T-helper 1 cell treated with Interleukin-12 subunit alpha and Interleukin-12 subunit beta and Interleukin-4 antibody, amounts not matched to agents 30 ng/mL and 1 ng/mL, for 36 hours (primary cell): ENCODE results near the gene EPHA5. TPM values are rescaled to one million over a fixed set of nuclear protein-coding genes. Genes with fewer than 3 reads are reported as not detected.
"Not testable (repeated sequence)": the region's sequence is repeated elsewhere in the genome, so short reads cannot be mapped to it uniquely, and the experiment has no call there.

Experiments used
- intact Hi-C: fragments of 100-400 bp; cut with micrococcal nuclease; formaldehyde crosslinking; loops from one replicate; pipeline ENCODE4 v1.15.1; 2024
- total RNA-seq: library from RNA; stranded (reverse); gene quantifications from 2 replicates; pipeline ENCODE4 v1.2.3, GENCODE V29; 2022

The EPHA5 gene
- total RNA-seq, 1 donor from 2014 or later = not detected

- intact Hi-C loops = no loop called here
These were observed 288.6 kb downstream of the EPHA5 start for GRCh38 chr4:65381648-65382047.

DNA sequence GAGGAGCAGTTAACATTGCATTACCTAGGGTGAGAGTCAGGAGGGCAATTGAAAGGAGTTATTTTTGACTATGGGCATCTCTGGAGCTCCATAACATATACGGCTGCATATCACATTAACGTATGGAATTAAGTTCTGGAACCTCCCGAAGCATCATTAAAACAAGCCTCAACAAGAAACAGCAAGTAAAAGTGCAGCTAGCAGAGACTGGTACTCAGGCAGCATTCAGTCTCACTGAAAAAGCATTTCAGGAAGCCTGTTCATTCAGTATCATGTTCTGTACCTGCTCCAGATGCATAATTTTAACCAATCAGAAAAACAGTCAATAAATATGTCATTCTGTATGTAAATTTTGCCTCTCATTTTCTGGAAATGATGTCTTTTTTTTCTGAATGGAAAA is 299.6 kb downstream of the EPHA5 start:
- intact Hi-C loops = no loop called here

- intact Hi-C loops = no loop called here
These were observed 303.0 kb downstream of the EPHA5 start for GRCh38 chr4:65367306-65367705.

DNA sequence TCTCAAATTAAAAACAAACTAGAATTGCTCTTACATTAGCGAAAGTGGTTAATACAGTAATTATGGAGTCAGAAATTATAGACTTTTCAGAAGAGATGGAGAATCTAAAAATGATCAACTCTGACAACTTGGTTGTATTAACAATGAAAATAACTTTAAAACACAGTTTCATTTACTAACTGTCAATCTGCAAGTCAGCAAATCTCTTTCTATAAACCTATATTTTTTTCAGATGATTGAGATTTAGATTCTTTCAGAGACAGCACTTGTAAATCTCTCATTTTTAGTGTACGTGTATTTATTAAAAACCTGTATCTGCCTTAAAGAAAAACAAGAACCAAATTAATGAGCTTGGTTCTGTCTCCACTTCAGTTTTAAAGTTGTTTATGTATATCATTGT is 311.4 kb downstream of the EPHA5 start:
- intact Hi-C loops = no loop called here

DNA sequence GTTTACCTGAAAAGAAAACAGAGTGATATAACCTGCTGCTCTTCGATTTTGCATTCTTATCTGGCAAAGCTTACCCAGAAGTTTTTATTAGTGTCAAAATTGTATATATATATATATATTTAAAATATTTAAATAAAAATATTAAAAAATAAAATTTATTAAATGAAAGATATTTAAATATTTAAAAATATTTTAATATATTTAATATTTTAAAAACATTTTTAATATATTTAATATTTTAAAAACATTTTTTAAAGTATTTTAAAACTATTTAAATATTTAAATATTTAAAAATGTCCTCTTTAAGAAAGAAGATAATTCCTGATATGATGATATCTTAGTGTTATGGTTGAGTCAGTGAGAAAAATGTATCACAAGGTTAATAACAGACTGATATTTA is 317.2 kb downstream of the EPHA5 start:
- intact Hi-C loops = no loop called here

DNA sequence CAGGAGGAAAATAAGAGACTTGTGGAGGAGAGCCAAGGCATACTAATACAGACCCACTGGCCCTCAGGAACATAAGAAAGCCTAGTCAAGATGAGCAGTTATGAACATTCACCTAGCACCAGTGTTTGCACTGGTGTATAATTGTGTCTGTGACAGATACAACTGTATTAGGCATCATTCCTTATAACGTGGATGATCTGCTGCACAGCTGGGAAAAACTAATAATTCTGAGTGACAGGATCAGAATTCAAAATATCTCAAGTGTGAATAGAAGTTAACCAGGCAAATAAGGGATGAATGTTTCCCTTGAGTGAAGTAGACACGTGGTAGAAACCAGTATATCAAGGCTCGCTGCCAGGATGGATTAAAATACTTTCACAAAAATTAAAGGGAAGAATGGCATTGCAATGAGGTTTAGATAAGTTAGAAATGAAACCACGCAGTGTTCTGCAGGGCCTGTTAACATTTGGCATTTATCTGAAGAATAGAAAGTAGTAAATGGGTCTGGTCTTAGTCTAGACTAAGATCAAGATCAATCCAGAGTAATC is 325.9 kb downstream of the EPHA5 start:
- intact Hi-C loops = no loop called here

DNA sequence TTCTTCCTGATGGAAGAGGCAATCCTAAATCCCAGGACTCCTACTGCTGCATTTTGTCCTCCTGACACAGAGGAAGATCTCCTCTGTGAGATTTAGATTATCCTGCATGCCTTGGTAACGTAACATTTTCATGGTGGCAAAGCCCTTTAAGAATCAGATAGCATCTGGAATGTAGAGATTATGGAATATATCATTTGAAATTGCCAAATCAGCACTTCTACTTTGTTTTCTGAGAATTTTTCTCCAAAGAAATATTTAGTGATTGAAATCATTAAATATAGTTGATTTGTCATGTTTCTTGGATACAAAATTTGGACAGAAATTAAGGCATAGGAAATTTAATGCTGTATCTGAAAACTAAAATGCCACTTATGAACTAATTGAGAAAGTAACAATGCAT is 326.9 kb downstream of the EPHA5 start:
- intact Hi-C loops = no loop called here

- intact Hi-C loops = no loop called here
These were observed 328.7 kb downstream of the EPHA5 start for GRCh38 chr4:65341557-65341956.

- intact Hi-C loops = no loop called here
These were observed 329.7 kb downstream of the EPHA5 start for GRCh38 chr4:65340382-65341109.

DNA sequence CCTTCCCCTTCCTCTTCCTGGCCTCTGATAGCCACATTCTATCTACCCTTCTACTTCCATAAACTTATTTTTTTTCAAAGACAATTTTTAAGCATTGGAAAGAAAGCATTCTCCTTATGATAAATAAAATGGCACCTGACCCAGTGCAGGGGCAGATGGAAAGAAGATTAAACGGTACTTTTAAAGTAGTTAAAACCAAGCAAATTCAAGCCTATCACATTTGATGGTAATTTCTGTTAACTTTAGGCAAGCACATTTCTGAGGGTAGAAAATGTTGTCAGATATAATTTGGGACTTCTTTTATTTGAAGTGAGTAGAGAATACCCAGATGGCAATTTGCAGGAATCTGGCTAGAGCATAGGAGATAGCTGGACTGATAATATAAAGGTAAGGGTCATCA is 332.9 kb downstream of the EPHA5 start:
- intact Hi-C loops = no loop called here

- intact Hi-C loops = no loop called here
These were observed 333.8 kb downstream of the EPHA5 start for GRCh38 chr4:65336465-65336864.

GRCh38 chr4:65316534-65316933 is 353.8 kb downstream of the EPHA5 start:
- intact Hi-C loops = no loop called here

DNA sequence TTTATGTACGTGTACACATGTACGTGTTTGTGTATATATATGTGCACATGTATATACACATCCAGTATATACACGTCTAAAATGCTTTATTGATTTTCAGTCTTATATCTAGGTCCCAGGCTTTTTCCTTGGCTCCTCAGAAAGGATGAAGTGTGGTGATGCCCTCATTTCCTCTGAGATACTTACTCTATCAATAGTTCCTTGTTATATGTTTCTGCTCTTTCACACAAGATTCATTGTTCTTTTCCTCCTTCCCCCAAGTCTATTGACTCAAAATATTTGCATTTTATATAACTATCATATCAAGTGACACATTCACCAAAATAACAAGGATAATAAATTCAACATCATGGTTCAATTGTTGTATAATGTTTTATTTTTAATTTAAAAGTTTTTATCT is 359.2 kb downstream of the EPHA5 start:
- intact Hi-C loops = no loop called here

GRCh38 chr4:65310586-65310985 is 359.7 kb downstream of the EPHA5 start:
- intact Hi-C loops = no loop called here

DNA sequence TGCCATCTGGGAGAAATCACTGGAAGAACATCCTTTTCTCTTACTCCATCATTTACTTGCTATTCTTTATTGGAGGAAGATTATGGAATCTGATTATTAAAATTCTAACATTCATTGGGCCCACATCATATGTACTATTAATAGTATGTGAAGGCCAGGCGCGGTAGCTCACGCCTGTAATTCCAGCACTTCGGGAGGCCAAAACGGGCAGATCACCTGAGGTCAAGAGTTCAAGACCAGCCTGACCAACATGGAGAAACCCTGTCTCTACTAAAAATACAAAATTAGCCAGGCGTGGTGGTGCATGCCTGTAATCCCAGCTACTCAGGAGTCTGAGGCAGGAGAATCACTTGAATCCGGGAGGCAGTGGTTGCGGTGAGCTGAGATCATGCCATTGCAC is 361.7 kb downstream of the EPHA5 start:
- intact Hi-C loops = not testable (repeated sequence)

DNA sequence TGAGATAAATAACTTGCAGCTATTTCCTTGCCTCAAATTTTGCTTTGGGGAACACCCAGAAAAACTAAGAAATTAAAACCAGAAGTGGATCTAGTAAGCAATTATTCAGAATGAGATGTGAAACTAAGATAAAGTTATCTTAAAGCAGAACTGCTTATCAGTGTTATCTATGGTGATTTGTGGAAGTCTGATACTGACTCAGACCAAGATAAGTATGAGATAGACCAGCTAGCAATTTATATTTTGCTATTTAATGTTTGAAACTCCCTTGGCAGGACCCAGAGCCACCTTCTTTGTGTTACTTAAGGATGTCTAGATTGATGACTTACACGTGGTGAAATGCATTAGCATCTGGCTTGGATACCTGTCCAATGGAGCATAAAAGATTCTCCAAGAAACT is 368.1 kb downstream of the EPHA5 start:
- intact Hi-C loops = no loop called here

- intact Hi-C loops = no loop called here
These were observed 374.0 kb downstream of the EPHA5 start for GRCh38 chr4:65296246-65296645.

GRCh38 chr4:65287071-65287470 is 383.2 kb downstream of the EPHA5 start:
- intact Hi-C loops = no loop called here
